ENCODE measurements around the gene VIM.

The VIM gene

DNA sequence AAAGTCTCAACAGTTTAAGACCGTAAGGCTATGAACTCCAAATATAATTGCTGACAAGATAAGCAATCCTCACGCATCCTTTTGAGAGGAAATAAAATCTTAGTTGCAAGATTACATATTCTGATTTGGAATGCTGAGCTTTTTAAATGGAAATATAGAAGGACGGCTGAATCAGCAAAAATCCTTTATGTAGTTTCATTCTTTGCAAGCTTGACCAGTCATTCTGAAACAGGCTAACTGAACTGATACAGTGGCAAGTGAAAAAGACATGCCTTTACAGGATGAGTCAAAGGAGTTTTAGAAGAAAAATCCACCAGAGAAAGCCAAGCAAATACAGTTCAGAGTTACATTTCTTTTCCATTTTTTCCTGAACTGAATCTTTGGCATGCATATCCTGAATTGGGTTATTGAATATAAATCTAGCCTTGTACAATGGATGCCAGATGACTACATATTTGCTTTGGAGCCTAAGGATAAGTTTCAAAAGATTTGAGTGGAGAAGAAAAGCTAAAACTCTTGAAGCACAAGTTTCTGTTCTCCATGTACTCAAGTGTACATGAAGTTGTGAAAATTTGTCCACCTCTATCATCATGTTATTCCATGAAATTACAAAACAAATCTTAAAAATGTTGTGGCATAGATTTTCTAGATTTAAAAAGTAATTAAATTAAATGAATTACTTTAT, 4.4 kb downstream of the VIM start:
- FAIRE-seq (peak; percentile 20), DNase-seq (ENCODE audit: insufficient read length, low spot score) (no peak)
- no peak for TF ChIP-seq POLR2A (IDR thresholded peaks at IDR 0.05; ENCODE audit: low read depth, low read length)

DNA sequence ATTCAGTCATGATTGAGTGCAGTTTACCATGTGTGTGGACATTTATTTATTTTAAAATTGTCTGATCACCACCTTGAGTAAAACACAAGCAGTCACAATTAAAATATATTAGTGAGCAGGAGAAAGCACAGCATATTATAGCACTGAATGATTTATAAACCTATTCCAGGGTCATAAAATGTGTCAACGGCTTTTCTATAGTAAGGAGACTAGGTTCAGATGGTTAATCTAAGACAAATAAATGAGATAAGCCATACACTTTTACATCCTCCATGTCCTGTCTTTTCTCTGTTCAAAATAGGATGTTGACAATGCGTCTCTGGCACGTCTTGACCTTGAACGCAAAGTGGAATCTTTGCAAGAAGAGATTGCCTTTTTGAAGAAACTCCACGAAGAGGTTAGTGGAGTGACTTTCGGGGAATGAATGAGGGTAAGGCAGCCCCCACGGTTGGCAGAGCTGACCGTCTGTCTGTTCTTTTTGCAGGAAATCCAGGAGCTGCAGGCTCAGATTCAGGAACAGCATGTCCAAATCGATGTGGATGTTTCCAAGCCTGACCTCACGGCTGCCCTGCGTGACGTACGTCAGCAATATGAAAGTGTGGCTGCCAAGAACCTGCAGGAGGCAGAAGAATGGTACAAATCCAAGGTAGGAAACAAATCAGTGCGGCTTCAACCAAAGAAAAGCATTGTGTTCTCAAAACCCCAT, 5.4 kb downstream of the VIM start:
- DNase-seq (ENCODE audit: insufficient read length, low spot score), result no peak
- peak; percentile 50 for FAIRE-seq
- no peak for TF ChIP-seq POLR2A (IDR thresholded peaks at IDR 0.05; ENCODE audit: low read depth, low read length)

DNA sequence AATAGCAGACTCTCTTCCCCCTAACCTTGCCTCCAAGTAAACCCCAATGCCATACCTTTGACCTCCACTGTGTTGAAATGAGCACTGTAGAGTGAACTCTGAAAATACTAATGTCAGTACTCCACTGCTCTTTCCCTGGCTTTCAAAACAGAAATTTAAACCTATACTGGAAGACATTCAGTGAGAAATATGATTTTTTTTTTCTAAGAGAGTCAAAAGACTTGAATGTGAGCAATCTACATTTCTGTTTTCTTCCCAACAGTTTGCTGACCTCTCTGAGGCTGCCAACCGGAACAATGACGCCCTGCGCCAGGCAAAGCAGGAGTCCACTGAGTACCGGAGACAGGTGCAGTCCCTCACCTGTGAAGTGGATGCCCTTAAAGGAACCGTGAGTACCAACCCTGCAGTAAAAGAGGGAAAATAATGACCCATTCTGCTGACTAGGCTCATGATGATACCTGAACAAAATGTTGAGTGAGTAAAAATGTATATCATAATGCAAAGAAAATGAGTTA, 6.4 kb downstream of the VIM start:
- no peak for TF ChIP-seq POLR2A (IDR thresholded peaks at IDR 0.05; ENCODE audit: low read depth, low read length)
- DNase-seq (ENCODE audit: insufficient read length, low spot score) (no peak), FAIRE-seq (no peak)

DNA sequence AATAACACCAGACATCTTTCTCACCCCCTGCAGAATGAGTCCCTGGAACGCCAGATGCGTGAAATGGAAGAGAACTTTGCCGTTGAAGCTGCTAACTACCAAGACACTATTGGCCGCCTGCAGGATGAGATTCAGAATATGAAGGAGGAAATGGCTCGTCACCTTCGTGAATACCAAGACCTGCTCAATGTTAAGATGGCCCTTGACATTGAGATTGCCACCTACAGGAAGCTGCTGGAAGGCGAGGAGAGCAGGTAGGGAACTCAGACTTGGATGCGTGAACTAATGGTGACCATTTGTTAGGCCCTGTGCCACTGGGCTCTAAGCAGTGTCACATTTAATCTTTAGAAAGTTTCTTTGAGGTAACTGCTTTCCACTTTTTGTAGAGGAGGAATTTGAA, 7.1 kb downstream of the VIM start:
- no peak for TF ChIP-seq POLR2A (IDR thresholded peaks at IDR 0.05; ENCODE audit: low read depth, low read length)
- FAIRE-seq (peak; percentile 76), DNase-seq (ENCODE audit: insufficient read length, low spot score) (no peak)

DNA sequence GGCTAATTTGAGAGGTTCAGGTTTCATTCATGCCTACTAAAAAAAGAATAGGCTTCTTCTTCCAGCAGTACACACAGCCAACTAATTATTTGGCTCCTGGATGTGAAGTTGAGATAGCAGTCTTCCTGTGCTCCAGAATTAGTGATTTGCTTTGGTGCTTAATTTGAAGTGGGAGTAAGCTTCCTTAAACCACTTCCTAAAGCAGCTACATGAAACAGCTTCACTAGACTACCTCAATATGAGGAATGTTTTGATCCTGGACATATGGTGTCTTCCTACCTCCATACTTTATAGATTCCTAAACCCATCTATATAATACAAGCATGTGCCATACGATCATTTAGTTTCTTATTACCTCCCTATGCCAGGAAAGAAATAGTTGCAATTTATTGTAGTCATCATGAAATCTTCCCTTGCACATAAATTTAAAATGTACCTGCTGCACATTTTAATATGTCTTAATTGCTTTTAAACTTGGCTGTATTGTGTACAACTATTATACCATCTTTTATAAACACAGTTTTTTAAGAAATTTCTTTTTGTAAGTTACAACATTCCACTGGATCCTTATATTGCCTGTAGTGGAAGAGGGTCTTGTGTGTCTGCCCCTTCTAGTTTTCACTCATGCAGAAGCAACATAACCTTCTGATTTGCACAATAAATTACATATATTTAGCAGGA, 8.6 kb downstream of the VIM start:
- no peak for TF ChIP-seq POLR2A (IDR thresholded peaks at IDR 0.05; ENCODE audit: low read depth, low read length)
- FAIRE-seq (peak; percentile 77), DNase-seq (ENCODE audit: insufficient read length, low spot score) (no peak)

DNA sequence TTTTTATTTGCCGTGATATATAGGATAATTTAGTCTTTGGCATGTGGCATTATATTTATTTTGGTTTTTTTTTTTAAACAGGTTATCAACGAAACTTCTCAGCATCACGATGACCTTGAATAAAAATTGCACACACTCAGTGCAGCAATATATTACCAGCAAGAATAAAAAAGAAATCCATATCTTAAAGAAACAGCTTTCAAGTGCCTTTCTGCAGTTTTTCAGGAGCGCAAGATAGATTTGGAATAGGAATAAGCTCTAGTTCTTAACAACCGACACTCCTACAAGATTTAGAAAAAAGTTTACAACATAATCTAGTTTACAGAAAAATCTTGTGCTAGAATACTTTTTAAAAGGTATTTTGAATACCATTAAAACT, 9.1 kb downstream of the VIM start:
- DNase-seq (ENCODE audit: insufficient read length, low spot score) (no peak), FAIRE-seq (no peak)
- no peak for TF ChIP-seq POLR2A (IDR thresholded peaks at IDR 0.05; ENCODE audit: low read depth, low read length)

DNA sequence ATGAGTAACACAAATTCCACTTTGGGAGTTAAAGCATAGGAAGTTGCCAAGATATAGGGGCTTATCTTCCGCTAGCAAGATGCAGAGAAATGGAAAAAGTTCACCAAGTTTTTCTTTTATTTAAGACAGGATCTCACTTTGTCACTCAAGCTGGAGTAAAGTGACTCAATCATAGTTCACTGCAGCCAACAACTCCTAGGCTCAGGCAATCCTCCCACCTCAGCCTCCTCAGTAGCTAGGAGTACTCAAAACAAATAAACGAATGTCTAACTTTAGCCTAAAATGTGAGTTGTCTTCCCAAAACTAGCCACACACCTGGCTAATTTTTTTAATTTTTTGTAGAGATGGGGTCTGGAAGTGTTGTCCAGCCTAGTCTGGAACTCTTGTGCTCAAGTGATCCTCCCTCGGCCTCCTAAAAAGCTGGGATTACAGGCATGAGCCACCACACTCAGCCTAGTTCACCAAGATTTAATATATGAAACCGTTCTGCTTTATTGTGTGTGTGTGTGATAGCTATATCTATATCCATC, 9.9 kb downstream of the VIM start:
- FAIRE-seq (no peak), DNase-seq (ENCODE audit: insufficient read length, low spot score) (no peak)
- TF ChIP-seq POLR2A (IDR thresholded peaks at IDR 0.05; ENCODE audit: low read depth, low read length), result 0 out of 2 replicates have a peak, but pooled peaks have one; percentile 11

DNA sequence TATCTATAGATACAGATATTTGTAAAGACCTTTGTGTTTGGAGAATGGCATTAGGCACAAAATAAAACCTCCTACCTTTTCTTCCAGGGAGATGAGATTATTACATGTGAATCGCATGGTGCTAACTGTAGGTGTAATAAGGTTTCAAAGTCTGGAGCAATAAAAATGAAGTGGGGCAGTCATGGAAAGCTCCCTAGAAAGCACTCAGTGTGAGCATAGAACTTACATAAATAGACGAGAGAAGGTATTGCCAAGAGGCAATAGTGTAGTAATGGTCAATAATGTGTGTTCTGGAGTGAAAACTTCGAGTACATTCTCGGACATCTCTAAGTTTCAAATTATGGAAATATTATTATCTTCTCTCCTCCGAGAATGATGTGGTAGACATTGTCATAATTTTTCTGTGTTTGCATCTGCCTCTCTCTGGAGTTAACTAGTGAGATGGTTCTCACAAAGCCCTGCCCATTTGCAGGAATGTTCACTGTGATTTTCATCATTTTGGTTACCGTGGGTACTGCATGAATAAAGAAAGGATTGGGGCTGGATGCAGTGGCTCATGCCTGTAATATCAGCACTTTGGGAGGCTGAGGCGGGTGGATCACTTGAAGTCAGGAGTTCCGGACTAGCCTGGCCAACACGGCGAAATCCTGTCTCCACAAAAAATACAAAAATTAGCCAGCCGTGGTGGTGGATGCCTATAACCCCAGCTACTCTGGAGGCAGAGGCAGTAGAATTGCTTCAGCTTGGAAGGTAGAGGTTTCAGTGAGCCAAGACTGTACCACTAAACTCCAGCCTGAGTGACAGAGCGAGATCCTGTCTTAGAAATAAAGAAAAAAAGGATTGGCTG, 10.6 kb downstream of the VIM start:
- DNase-seq (ENCODE audit: insufficient read length, low spot score) (no peak), FAIRE-seq (peak; percentile 89)
- peak; percentile 46 for TF ChIP-seq POLR2A (IDR thresholded peaks at IDR 0.05; ENCODE audit: low read depth, low read length)

DNA sequence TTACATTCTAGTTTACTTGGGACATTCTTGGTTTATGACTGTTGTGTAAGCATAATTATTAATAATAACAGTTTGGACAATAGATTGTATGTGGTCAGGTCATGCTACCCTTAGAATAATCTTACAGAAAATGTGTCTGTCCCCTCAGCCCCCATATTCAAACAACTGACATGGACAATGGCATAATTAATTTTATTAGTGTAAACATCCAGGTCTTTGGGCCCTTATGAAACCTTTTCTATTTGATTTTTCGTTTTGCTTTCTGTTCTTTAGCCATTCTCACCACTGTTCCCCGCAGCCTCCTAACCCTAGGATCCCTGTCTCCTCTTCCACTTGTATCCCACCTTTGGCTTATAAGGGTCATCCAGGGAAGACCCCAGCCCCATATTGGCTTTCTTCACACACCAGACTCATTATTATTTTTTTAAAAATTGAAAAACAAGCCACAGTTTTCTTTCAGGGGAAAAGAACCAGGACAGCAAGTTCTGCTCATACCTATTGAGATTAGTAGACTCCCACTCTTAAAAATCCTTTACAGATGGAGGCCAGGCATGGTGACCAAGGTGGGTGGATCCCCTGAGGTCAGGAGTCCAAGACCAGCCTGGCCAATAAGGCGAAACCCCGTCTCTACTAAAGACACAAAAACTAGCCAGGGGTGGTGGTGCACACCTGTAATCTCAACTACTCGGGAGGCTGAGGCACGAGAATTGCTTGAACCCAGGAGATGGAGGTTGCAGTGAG, 11.5 kb downstream of the VIM start:
- no peak for FAIRE-seq
- no peak for DNase-seq (ENCODE audit: insufficient read length, low spot score)
- no peak for TF ChIP-seq POLR2A (IDR thresholded peaks at IDR 0.05; ENCODE audit: low read depth, low read length)

DNA sequence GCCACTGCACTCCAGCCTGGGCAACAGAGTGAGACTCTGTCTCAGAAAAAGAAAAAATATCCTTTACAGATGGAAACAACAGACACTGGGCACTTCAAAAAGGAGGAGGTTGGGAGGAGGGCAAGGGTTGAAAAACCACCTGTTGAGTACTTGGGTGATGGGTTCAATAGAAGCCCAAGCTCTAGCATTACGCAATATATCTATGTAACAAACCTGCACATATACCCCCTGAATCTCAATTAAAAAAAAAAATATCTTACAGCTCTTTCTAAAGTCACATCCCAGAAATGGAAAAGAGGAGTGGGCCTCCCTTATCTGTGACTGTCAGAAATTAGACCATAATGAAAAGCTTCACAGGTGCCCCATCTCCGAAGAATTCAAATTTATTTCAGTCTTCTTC, 12.1 kb downstream of the VIM start:
- no peak for TF ChIP-seq POLR2A (IDR thresholded peaks at IDR 0.05; ENCODE audit: low read depth, low read length)
- no peak for DNase-seq (ENCODE audit: insufficient read length, low spot score)

DNA sequence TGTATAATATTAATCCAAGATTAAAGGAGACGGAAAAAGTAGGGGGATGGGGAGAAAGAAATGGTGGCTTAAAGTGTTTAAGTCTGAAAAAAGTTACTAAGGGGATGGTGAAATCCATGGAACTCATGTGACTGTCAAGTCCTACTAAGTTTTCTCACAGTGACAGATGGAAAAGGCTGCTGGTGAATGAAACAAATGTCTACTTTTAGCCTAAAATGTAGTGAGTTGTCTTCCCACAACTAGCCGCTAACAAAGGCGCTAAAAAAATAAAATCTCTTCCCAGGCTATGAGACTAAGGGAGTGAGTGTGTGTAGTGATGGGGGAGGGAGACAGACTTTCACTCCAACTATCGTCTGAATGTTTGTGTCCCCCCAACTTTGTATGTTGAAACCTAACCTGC, 12.6 kb downstream of the VIM start:
- FAIRE-seq, result no peak
- no peak for TF ChIP-seq POLR2A (IDR thresholded peaks at IDR 0.05; ENCODE audit: low read depth, low read length)
- DNase-seq (ENCODE audit: insufficient read length, low spot score), result no peak

More for the DNA sequence above, 12.1 kb downstream of the VIM start:
- no peak for FAIRE-seq

DNA sequence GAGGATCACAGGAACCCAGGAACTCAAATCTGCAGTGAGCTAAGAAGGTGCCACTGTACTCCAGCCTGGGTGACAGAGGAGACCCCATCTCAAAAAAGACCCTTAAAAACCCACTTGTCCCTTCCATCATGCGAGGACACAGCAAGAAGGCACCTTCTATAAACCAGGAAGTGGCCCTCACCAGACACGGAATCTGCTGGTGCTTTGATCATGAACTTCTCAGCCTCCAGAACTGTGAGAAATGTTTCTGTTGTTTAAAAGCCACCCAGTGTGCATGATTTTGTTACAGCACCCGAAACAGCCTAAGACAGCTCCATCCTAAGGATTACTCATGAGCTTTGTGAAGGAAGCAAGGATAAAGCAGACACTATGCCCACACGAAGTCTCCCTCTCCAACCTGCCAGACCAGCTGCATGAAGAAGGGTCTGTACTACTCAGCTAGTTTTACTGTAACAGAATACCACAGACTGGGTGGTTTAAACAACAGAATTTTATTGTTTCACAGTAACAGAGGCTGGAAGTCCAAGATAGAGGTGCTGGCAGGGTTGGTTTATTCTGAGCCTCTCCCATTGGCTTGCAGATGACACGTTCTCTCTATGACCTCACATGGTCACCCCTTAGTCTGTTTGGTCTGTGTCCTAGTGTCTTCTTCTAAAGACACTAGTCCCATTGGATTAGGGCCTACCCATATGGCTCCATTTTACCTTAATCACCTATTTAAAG, 13.7 kb downstream of the VIM start:
- DNase-seq (ENCODE audit: insufficient read length, low spot score) (no peak), FAIRE-seq (no peak)
- TF ChIP-seq POLR2A (IDR thresholded peaks at IDR 0.05; ENCODE audit: low read depth, low read length), result no peak

Data from H54 (cell line).